ENCODE data around the gene TMEM37.

Gene TMEM37

GRCh38 chr2:119387381-119388129 lies 44.1 kb upstream of the TMEM37 start:
- no peak overlapping the region for H2BK12ac ChIP-seq (ENCODE audit: low read length)
- no peak overlapping the region for H3K4me2 ChIP-seq (ENCODE audit: low read length)
- peak overlapping the region; percentile 82 for H4K8ac ChIP-seq (ENCODE audit: low read depth, low read length)
- H3K79me2 ChIP-seq (ENCODE audit: control insufficient read depth, insufficient read depth, low read length, poor library complexity), result no peaks in the 10 kb centered on the region
- H2AK5ac ChIP-seq (ENCODE audit: low read length), result no peak overlapping the region
- no peak overlapping the region for H2AFZ ChIP-seq (ENCODE audit: insufficient read depth, low read length, poor library complexity)
- H3K27ac ChIP-seq (ENCODE audit: low read depth, low read length), result no peak overlapping the region
- no peaks in the 10 kb centered on the region for H3K36me3 ChIP-seq (ENCODE audit: control insufficient read depth in 1 of 2, insufficient read depth in 2 of 2, low read length in 2 of 2)
- no peaks in the 10 kb centered on the region for H3K9me3 ChIP-seq (ENCODE audit: insufficient read depth, low read depth, low read length)
- no CpG with 5 or more reads among the region's 9 CpGs for WGBS (ENCODE audit: extremely low coverage, insufficient coverage, insufficient read length)
- H3K18ac ChIP-seq (ENCODE audit: low read length), result no peak overlapping the region
- no peak overlapping the region for H4K12ac ChIP-seq (ENCODE audit: low read depth, low read length)
- H4K91ac ChIP-seq (ENCODE audit: low read depth, low read length), result no peak overlapping the region
- no peak overlapping the region for H3K14ac ChIP-seq (ENCODE audit: low read length)
- H3K4ac ChIP-seq (ENCODE audit: low read depth, low read length), result no peak overlapping the region
- peaks cover 2% of the 10 kb centered on the region for H3K79me1 ChIP-seq (ENCODE audit: low read length)
- H3K27me3 ChIP-seq (ENCODE audit: insufficient read depth, low read length), result no peaks in the 10 kb centered on the region
- peaks cover 8 to 11% of the 10 kb centered on the region in 2 experiments for H3K4me1 ChIP-seq (ENCODE audit: control insufficient read depth in 1 of 2, insufficient read depth in 2 of 2, low read length in 2 of 2)
- H3K4me3 ChIP-seq (ENCODE audit: low read depth, low read length), result no peak overlapping the region
- H3K23ac ChIP-seq (ENCODE audit: low read length), result no peak overlapping the region
- no peak overlapping the region for H2BK5ac ChIP-seq (ENCODE audit: low read depth, low read length, poor library complexity)
- H3K9ac ChIP-seq (ENCODE audit: low read length), result peak overlapping the region; percentile 22
- H2BK120ac ChIP-seq (ENCODE audit: insufficient read depth, low read length, poor library complexity), result no peak overlapping the region
- DNase-seq, result peak in 1 of 2 donors; percentile 52

GRCh38 chr2:119389615-119390306 lies 41.9 kb upstream of the TMEM37 start:
- H3K4ac ChIP-seq (ENCODE audit: low read depth, low read length), result no peak overlapping the region
- no peak for DNase-seq
- no peak overlapping the region for H3K18ac ChIP-seq (ENCODE audit: low read length)
- H3K14ac ChIP-seq (ENCODE audit: low read length), result no peak overlapping the region
- no peak overlapping the region for H2BK5ac ChIP-seq (ENCODE audit: low read depth, low read length, poor library complexity)
- no peak overlapping the region for H3K9ac ChIP-seq (ENCODE audit: low read length)
- H4K91ac ChIP-seq (ENCODE audit: low read depth, low read length), result no peak overlapping the region
- H4K8ac ChIP-seq (ENCODE audit: low read depth, low read length), result no peak overlapping the region
- no peaks in the 10 kb centered on the region for H3K36me3 ChIP-seq (ENCODE audit: control insufficient read depth in 1 of 2, insufficient read depth in 2 of 2, low read length in 2 of 2)
- H2AFZ ChIP-seq (ENCODE audit: insufficient read depth, low read length, poor library complexity), result no peak overlapping the region
- H3K79me2 ChIP-seq (ENCODE audit: control insufficient read depth, insufficient read depth, low read length, poor library complexity), result no peaks in the 10 kb centered on the region
- H2BK12ac ChIP-seq (ENCODE audit: low read length), result no peak overlapping the region
- peaks cover 2% of the 10 kb centered on the region for H3K79me1 ChIP-seq (ENCODE audit: low read length)
- peaks cover 8 to 11% of the 10 kb centered on the region in 2 experiments for H3K4me1 ChIP-seq (ENCODE audit: control insufficient read depth in 1 of 2, insufficient read depth in 2 of 2, low read length in 2 of 2)
- no peak overlapping the region for H3K4me3 ChIP-seq (ENCODE audit: low read depth, low read length)
- no peak overlapping the region for H3K4me2 ChIP-seq (ENCODE audit: low read length)
- no peak overlapping the region for H3K27ac ChIP-seq (ENCODE audit: low read depth, low read length)
- no peak overlapping the region for H2AK5ac ChIP-seq (ENCODE audit: low read length)
- no peaks in the 10 kb centered on the region for H3K27me3 ChIP-seq (ENCODE audit: insufficient read depth, low read length)
- no CpG with 5 or more reads among the region's 5 CpGs for WGBS (ENCODE audit: extremely low coverage, insufficient coverage, insufficient read length)
- H2BK120ac ChIP-seq (ENCODE audit: insufficient read depth, low read length, poor library complexity), result no peak overlapping the region
- H3K23ac ChIP-seq (ENCODE audit: low read length), result no peak overlapping the region
- no peak overlapping the region for H4K12ac ChIP-seq (ENCODE audit: low read depth, low read length)
- no peaks in the 10 kb centered on the region for H3K9me3 ChIP-seq (ENCODE audit: insufficient read depth, low read depth, low read length)

- no peaks in the 10 kb centered on the region for H3K27me3 ChIP-seq (ENCODE audit: insufficient read depth, low read length)
- no peak overlapping the region for H2BK120ac ChIP-seq (ENCODE audit: insufficient read depth, low read length, poor library complexity)
- no peak overlapping the region for H4K91ac ChIP-seq (ENCODE audit: low read depth, low read length)
- no peak overlapping the region for H3K4me2 ChIP-seq (ENCODE audit: low read length)
- no peak for DNase-seq
- H3K18ac ChIP-seq (ENCODE audit: low read length), result no peak overlapping the region
- no peak overlapping the region for H2AK5ac ChIP-seq (ENCODE audit: low read length)
- no peak overlapping the region for H3K4ac ChIP-seq (ENCODE audit: low read depth, low read length)
- no peak overlapping the region for H3K27ac ChIP-seq (ENCODE audit: low read depth, low read length)
- no peak overlapping the region for H4K12ac ChIP-seq (ENCODE audit: low read depth, low read length)
- H3K9ac ChIP-seq (ENCODE audit: low read length), result no peak overlapping the region
- no peak overlapping the region for H4K8ac ChIP-seq (ENCODE audit: low read depth, low read length)
- no peak overlapping the region for H2AFZ ChIP-seq (ENCODE audit: insufficient read depth, low read length, poor library complexity)
- H3K14ac ChIP-seq (ENCODE audit: low read length), result no peak overlapping the region
- H3K79me1 ChIP-seq (ENCODE audit: low read length), result no peaks in the 10 kb centered on the region
- H3K4me1 ChIP-seq (ENCODE audit: control insufficient read depth in 1 of 2, insufficient read depth in 2 of 2, low read length in 2 of 2), result peaks cover 11 to 14% of the 10 kb centered on the region in 2 experiments
- H3K4me3 ChIP-seq (ENCODE audit: low read depth, low read length), result no peak overlapping the region
- H2BK12ac ChIP-seq (ENCODE audit: low read length), result no peak overlapping the region
- H2BK5ac ChIP-seq (ENCODE audit: low read depth, low read length, poor library complexity), result no peak overlapping the region
- H3K23ac ChIP-seq (ENCODE audit: low read length), result no peak overlapping the region
- H3K9me3 ChIP-seq (ENCODE audit: insufficient read depth, low read depth, low read length), result no peaks in the 10 kb centered on the region
- H3K79me2 ChIP-seq (ENCODE audit: control insufficient read depth, insufficient read depth, low read length, poor library complexity), result no peaks in the 10 kb centered on the region
- no peaks in the 10 kb centered on the region for H3K36me3 ChIP-seq (ENCODE audit: control insufficient read depth in 1 of 2, insufficient read depth in 2 of 2, low read length in 2 of 2)
- WGBS (ENCODE audit: extremely low coverage, insufficient coverage, insufficient read length), result no CpG with 5 or more reads among the region's 3 CpGs
These were observed 37.5 kb upstream of the TMEM37 start for GRCh38 chr2:119393971-119394748.

DNA sequence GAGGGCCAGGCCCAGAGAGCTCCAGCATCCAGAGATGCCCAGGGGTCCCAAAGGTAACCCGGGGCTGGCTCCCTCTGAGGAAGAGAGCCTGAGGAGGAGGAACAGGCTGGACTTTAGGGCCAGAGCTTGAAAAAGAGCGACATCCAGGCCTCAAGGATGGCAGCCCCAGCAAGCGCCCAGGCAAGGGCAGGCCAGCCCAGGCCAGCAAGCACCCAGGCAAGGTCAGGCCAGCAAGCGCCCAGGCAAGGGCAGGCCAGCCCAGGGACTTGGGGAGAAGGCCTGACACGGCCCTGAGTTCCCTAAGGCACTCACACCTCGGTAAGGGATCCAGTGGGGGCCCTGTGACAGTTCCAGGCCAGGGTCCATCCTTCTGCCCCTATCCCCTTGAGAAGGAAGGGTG lies 34.5 kb upstream of the TMEM37 start:
- no peak overlapping the region for H3K23ac ChIP-seq (ENCODE audit: low read length)
- H4K8ac ChIP-seq (ENCODE audit: low read depth, low read length), result no peak overlapping the region
- H2AFZ ChIP-seq (ENCODE audit: insufficient read depth, low read length, poor library complexity), result no peak overlapping the region
- H3K14ac ChIP-seq (ENCODE audit: low read length), result no peak overlapping the region
- DNase-seq, result no peak
- H4K91ac ChIP-seq (ENCODE audit: low read depth, low read length), result no peak overlapping the region
- no peak overlapping the region for H3K9ac ChIP-seq (ENCODE audit: low read length)
- H3K9me3 ChIP-seq (ENCODE audit: insufficient read depth, low read depth, low read length), result no peaks in the 10 kb centered on the region
- H3K79me1 ChIP-seq (ENCODE audit: low read length), result no peaks in the 10 kb centered on the region
- no peak overlapping the region for H3K4me3 ChIP-seq (ENCODE audit: low read depth, low read length)
- H2BK5ac ChIP-seq (ENCODE audit: low read depth, low read length, poor library complexity), result no peak overlapping the region
- H3K27me3 ChIP-seq (ENCODE audit: insufficient read depth, low read length), result no peaks in the 10 kb centered on the region
- no peaks in the 10 kb centered on the region for H3K79me2 ChIP-seq (ENCODE audit: control insufficient read depth, insufficient read depth, low read length, poor library complexity)
- H3K36me3 ChIP-seq (ENCODE audit: control insufficient read depth in 1 of 2, insufficient read depth in 2 of 2, low read length in 2 of 2), result no peaks in the 10 kb centered on the region
- H4K12ac ChIP-seq (ENCODE audit: low read depth, low read length), result no peak overlapping the region
- no peak overlapping the region for H3K27ac ChIP-seq (ENCODE audit: low read depth, low read length)
- no peak overlapping the region for H3K18ac ChIP-seq (ENCODE audit: low read length)
- H3K4me1 ChIP-seq (ENCODE audit: control insufficient read depth in 1 of 2, insufficient read depth in 2 of 2, low read length in 2 of 2), result peaks cover 8 to 9% of the 10 kb centered on the region in 2 experiments
- H2BK120ac ChIP-seq (ENCODE audit: insufficient read depth, low read length, poor library complexity), result no peak overlapping the region
- H3K4ac ChIP-seq (ENCODE audit: low read depth, low read length), result no peak overlapping the region
- H2BK12ac ChIP-seq (ENCODE audit: low read length), result peak overlapping the region; percentile 20
- whole genome bisulfite sequencing (ENCODE audit: extremely low coverage, insufficient coverage, insufficient read length), result no CpG with 5 or more reads among the region's 6 CpGs
- no peak overlapping the region for H2AK5ac ChIP-seq (ENCODE audit: low read length)
- no peak overlapping the region for H3K4me2 ChIP-seq (ENCODE audit: low read length)

Measured in trophoblast cell (in vitro differentiated cells and primary cell).